SK-N-MC (cell line): Measurements from ENCODE around the gene SGO1.

ENCODE experiments used
- EZH2 ChIP-seq: fragments of 200-600 bp; sonication (generic); IDR thresholded peaks from one replicate; pipeline ENCODE4 v1.6.1; 2017; ENCODE audit warnings: antibody characterized with exemption
- FOXP2 ChIP-seq: optimal IDR thresholded peaks from 2 replicates; pipeline ENCODE3; 2011; ENCODE audit warnings: mild to moderate bottlenecking, moderate library complexity; ENCODE audit not compliant: insufficient read depth; ENCODE audit errors: extremely low read length, control extremely low read depth
- POLR2AphosphoS5 ChIP-seq: IDR thresholded peaks from 2 replicates; pipeline ENCODE4 v1.6.1; 2012; ENCODE audit warnings: mild to moderate bottlenecking, low read depth, low read length, borderline replicate concordance

DNA sequence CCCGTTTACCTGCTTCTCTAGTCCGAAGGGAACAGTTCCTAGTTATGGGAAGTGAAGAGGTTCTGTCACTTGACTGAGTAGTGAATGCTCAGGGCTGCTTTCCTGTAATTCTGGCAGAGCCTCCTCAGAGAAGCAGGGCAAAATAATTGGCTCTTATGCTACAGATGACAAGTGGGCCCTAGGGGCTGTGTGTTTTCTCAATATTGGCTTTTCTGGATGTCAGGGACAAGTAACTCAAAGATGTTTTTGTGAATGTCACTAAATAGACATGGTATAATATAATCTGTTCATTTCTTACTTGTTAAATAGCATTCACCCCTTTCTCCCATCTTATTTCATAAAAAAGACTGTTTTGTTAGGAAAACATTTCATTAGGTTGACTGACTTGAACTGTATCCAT lies 40.1 kb downstream of the SGO1 start:
- TF ChIP-seq EZH2 (no peak), POLR2AphosphoS5 (no peak), FOXP2 (no peak)
